GM12875 (cell line): ENCODE measurements around the gene EFL1.

Source experiments
- H3K4me3 ChIP-seq: one replicate; pipeline ENCODE4 v1.5.1; 2011; ENCODE audit warnings: low read depth, low read length, control low read depth
- TF ChIP-seq, protein P1 (sequence below): IDR thresholded peaks from 2 replicates; pipeline ENCODE4 v1.5.1; 2011; ENCODE audit warnings: low read depth, mild to moderate bottlenecking, control low read depth, inconsistent platforms, low read length, moderate library complexity, borderline replicate concordance; ENCODE audit not compliant: insufficient read depth

EFL1 gene

DNA sequence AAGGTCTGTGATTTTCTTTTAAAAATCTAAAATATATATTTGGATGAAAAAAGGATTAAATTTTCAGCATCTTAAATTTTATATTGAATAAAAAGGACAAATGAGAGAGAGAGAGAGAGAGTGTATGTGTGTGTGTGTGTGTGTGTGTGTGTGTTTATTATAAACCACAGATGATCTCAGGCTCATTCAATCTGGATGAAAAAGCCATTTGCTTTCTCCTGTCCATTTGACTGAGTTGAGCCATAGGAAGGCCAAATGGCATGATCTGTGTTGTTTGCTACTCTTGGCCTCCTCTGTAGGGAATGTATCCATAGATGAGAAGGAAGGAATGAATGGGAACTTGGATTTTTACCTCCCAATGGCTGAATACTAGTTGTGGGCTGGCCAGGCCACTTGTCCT lies 124.2 kb downstream of the EFL1 start:
- no peak overlapping the region for H3K4me3 ChIP-seq
- TF ChIP-seq, protein P1, sequence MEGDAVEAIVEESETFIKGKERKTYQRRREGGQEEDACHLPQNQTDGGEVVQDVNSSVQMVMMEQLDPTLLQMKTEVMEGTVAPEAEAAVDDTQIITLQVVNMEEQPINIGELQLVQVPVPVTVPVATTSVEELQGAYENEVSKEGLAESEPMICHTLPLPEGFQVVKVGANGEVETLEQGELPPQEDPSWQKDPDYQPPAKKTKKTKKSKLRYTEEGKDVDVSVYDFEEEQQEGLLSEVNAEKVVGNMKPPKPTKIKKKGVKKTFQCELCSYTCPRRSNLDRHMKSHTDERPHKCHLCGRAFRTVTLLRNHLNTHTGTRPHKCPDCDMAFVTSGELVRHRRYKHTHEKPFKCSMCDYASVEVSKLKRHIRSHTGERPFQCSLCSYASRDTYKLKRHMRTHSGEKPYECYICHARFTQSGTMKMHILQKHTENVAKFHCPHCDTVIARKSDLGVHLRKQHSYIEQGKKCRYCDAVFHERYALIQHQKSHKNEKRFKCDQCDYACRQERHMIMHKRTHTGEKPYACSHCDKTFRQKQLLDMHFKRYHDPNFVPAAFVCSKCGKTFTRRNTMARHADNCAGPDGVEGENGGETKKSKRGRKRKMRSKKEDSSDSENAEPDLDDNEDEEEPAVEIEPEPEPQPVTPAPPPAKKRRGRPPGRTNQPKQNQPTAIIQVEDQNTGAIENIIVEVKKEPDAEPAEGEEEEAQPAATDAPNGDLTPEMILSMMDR, result no peak

DNA sequence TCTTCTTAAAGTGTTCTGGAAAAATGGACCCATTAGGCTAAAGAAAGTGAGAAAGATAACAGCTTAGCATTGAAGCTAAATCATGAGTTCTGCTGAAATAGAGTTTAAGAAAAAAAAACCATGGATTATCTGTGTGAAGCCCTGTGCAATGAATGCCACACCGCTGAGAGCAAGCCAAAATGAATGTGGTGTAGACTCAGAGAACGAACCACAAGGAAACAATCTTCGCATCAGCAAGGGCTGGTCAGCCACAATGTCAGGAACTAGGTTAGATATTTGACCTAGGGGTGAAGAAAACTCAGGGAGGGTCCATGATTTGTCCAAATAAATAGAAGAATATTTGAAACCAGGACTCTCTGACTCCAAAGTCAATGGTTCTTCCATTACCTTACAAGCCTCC lies 125.3 kb downstream of the EFL1 start:
- TF ChIP-seq, protein P1, result no peak

DNA sequence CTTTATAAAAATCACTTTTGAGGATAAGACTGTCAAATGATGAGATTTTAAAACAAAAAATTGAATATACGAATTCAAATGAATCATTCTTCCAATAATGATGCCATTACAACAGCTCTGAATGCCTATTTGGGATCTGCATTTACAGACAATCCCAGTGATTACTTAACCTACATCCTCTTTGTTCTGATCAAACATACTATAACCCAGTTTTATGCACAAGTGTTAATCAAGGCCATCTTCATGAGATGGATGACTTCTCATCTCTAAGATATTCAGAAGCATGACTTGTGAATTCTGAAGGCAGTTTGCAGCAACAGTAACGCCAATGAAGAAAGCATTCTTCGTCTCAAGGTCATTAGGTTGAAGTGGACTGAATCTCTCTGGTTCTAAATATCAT lies 126.4 kb downstream of the EFL1 start:
- TF ChIP-seq, protein P1, result no peak
- no peak overlapping the region for H3K4me3 ChIP-seq

More for the DNA sequence above, 125.3 kb downstream of the EFL1 start:
- no peak overlapping the region for H3K4me3 ChIP-seq

DNA sequence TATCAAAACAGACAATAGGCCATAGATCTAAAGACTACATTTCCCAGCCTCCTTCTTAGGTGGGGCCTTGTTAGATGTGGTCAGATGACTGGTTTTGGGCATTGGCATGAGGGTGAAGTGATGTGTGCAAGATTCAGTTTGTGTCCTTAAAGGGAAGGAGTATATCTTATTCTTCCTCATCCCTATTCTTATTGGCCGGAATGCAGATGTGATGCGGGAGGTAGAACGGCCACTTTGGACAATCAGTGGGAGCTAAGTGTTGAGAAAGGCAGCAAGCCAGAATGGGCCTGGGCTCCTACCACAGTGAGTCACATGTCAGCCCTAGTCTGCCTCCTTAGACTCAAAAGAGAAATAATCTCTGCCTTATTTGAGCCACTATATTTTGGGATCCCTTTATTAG lies 126.9 kb downstream of the EFL1 start:
- TF ChIP-seq, protein P1, result no peak
- no peak overlapping the region for H3K4me3 ChIP-seq

DNA sequence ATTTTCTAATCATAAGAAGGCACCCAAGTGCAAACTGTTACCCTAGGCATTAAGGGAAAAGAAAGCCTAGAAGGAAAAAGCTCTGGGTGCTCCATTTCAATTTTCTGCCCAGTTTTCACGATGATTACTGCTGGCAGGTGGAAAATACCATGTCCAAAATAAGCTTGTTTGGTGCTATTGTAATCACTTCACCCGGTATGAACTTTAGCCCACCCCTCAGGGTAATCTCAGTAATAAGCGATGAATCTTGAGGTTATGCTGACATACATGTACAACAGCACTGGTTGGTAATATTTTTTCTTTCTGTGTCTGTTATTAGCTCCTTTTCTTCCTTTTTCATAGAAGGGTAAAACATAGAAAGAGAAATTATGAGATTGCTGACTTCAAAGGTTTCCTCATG lies 128.1 kb downstream of the EFL1 start:
- no peak overlapping the region for H3K4me3 ChIP-seq

DNA sequence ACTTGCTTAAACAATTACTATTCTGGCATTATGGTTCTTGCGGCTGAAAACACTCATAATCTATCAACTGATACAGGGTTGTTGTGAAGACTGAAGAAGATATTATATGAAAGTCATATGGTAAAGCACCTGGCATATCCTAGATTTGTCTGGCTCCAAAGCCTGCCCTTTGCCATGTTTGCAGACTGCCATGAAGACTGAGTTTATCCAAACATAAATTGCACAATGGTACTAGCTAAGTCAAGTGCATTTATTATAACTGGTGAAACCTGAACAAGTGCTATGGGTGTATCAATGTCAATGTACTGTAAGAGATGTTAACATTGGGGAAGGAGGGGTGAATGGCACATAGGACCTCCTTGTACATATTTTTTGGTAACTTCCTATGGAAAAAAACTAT lies 129.3 kb downstream of the EFL1 start:
- TF ChIP-seq, protein P1, result no peak
- no peak overlapping the region for H3K4me3 ChIP-seq

More for the DNA sequence above, 128.1 kb downstream of the EFL1 start:
- TF ChIP-seq, protein P1, result no peak

DNA sequence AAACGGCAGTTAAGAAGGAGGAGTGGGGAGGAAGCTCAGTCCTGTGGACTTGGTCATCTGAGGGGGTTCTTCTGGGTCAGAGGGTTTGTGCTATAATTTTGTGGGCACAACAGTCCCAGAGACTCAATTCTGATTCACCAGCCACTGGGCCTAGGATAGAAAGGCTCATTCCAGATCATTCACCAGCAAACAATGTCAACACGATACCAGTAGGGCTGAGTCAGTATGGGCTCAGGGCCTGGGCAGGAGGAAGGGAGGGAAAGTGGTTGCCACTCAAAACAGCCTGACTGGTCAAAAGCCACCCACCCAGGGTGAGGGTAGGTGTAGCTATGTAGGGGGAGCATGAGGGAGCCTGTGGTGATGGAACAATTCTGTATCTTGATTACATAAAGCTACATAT lies 129.8 kb downstream of the EFL1 start:
- TF ChIP-seq, protein P1, result no peak

More for the DNA sequence above, 129.8 kb downstream of the EFL1 start:
- H3K4me3 ChIP-seq, result no peak overlapping the region
